CMK (cell line): ENCODE measurements around the gene EFNB2.
A peak's percentile ranks its signal among the peaks of the same experiment; 100 is the strongest.

Experiments
- DNase-seq: peaks from one replicate; pipeline ENCODE4 v3.0.0-alpha.2; 2010; ENCODE audit warnings: low read depth

The EFNB2 gene

GRCh38 chr13:106499896-106500295, 35.6 kb downstream of the EFNB2 start:
- DNase-seq = peak; percentile 68

DNA sequence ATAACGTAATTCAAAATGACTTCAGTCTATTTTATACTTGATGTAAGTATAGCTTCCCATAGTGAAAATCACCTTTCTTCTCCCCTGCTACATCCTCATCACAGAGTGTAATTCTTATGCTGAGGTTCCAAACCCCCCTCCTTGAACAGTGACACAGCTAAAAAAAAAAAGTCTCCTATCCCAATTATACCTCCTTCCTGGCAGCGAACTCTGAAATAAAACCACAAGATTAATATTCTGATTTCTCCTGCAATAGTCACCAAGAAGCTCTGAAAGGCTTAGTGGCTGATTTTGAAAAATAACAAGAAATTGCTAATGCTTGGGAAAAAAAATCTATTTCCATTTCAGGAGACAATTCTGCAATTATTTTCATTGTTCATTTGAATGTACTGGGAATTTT, 36.3 kb downstream of the EFNB2 start:
- no peak for DNase-seq

GRCh38 chr13:106498571-106498970, 36.9 kb downstream of the EFNB2 start:
- no peak for DNase-seq

DNA sequence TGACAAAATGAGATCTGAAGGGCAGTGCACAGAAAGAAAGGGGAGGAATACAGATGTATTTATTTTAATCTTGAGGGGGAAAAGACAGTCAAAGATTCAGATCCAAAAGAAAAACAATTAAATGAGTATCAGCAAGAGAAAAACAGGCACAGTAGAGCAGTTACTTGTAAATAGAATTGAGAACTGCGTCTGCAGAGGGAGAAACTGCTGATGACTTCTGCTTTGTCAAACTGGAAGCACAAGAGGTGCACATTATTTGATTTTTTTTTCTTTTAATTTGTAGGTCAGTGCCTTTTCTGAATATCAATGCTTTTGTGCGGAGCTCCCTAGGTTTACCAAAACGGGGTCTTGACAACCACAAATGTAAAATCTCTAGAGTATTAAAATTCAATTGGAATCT, 37.3 kb downstream of the EFNB2 start:
- DNase-seq = no peak

DNA sequence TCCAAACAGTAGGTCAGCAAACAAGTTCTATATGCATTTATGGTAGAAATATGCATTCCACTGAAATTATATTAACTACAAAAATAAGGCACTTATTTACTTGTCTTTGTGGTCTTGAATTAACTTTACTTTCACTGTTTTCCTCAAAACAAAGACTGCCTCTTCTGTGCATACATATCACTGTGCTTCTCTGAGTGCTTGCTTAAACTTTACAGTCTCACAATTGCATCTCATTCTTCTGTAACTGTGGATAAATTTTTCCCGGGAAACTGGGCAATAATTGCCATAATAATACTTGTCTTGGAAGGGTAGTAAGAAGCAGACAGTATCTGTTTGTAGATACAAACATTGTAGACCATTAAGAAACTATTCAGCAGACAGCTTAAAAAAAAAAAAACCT, 38.4 kb downstream of the EFNB2 start:
- no peak for DNase-seq

DNA sequence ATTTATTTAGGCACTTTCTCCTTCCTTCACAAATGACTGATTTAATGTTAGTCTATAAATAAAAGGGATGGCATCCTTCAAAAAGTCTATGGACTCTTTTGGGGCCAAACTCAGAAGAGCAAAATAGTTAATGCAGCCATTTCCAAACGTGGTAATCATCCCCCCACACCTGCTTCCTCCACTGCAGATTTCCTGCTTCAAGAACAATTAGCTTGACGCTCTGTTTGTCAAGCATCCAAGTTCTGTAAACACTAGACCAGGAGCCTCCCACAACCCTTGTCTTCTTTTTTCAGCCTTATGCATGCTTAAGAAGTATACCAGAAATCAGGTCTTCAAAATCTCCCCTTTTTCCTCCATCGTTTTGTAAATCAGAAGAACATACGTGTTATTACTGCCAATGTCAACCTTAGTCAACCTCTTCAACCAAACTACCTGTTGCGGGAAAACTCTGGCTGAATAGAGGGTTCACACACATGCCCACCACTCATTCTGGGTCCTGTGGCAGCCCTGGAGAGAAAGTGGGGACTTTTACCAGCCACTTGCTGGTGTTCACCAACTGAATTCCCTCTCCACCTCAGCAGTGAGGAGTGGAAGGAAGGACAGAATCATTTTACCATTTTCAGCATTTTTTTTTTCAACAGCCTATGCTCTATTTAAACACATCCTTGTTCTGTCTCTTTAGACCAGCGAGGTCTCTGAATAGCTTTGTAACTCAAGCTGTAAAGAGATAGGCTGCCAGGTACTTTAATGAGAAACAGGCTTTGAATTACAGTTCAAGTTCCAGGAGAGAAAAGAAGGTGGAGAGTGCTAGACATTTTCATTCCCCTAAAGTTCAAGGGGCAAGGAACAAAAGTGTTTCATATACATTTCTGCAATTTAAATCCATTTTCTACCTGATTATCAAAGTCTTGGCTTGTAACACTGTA, 39.1 kb downstream of the EFNB2 start:
- DNase-seq = no peak

- no peak for DNase-seq
These were observed 40.5 kb downstream of the EFNB2 start for GRCh38 chr13:106494936-106495335.

- DNase-seq = no peak
These were observed 41.0 kb downstream of the EFNB2 start for GRCh38 chr13:106494506-106494905.

DNA sequence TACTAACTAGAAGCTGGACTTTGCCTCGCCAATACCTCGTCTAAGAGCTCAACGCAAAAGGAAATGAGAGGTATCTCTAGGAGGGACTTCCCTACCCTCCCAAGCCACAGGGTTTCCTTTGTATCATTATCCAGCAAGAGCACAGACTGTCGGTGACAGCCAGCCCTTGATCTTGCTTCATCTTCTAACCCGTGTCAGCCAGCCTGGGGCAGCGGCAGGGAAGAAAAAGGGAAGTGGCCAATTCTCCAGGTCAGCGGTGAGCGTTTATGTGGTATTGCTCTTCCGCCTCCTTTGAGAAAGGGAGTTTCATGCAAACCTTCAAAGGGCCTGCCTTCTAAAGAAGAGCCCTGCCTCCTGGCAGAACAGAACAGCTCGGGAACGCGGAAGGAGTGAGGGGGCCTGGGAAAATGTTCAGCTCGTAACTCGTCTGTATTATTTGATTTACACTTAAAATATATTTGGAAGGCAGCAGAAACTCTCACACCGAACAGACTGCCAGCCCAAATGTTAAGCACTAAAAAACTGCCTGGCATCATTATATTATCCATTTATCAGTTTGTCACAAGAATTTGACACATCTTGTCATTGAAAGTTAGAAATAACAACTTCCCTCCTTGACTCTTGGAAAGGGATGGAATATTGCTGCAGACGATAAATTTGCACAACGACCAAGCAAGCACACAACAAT, 41.8 kb downstream of the EFNB2 start:
- peak; percentile 54 for DNase-seq

DNA sequence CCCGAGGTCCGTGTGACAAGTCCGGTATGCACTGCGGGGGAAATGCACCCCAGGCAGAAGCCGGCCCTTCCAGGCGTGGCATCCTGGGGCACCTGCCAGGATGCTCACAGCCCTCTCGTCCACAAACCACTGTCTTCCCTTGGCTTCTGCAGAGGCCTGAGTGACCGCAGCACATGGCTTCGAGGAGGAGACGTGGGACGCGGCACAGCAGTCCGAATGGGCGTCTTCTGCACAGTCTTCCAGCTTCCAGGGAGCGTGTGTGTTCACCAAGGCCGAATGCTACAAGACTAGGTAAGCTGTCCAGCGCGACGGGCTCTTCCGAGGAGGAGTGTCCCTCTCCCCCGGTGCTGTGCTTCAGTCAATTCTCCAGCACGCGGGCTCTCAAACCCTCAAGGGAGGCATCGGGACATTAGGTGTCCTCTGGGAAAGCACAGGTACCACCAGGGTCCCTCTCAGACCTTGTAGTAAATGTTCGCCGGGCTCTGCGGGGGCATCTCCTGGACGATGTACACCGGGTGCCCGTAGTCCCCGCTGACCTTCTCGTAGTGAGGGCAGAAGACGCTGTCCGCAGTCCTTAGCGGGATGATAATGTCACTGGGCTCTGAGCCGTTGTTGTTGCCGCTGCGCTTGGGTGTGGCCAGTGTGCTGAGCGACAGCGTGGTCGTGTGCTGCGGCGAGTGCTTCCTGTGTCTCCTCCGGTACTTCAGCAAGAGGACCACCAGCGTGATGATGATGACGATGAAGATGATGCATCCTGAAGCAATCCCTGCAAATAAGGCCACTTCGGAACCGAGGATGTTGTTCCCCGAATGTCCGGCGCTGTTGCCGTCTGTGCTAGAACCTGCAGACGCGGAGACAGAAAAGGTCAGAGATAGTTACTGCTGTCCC, 42.6 kb downstream of the EFNB2 start:
- DNase-seq = peak; percentile 35

DNA sequence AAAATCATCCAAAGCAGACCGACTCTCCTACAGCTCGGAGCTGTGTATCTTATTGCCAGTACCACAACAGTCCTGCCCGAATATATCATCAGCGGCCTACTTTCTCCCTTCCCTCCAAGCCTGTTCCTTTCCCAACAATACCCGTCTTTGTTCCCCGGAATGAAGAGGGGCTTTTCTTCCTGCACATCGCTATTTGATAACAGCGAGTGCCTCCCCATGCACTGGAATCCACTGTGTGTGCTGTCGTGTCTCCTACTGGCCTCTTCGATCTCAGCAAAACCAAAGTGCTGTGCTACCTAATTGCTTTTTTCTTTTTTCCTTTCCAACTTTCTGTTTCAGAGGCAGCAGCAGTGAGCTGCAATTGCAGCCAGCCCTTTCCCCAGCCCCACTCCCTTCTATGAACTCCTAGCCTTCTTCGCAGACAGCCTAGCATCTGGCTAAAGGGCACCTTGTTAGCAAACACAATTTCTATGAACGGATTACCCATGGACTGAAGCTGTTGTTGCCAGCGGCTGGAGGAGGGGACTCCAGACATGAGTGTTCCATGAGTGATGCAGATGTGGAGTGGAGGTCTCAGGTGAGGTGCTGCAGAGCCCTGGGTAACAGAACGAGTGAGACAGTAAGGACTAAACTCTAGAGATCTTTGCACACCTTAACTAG, 43.4 kb downstream of the EFNB2 start:
- no peak for DNase-seq

DNA sequence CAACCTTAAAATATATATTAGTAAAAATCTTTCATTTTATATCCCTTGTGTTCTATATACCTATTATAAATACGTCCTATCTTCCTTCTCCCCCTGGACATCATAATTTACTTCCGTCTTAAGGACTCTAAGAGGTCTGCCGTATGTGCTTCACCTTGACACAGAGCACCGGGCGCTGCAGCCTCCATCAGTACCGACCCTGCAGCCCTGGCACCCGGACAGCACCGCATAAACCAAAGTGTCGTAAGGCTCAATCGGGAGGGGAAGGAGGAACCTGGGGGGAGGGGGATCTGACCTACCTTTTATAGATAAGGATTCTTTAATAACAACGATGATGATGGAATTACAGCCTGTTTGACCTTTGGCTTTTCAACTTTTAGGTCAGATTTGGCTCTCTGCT, 44.0 kb downstream of the EFNB2 start:
- no peak for DNase-seq

- no peak for DNase-seq
These were observed 44.7 kb downstream of the EFNB2 start for GRCh38 chr13:106490569-106491321.

- no peak for DNase-seq
These were observed 45.5 kb downstream of the EFNB2 start for GRCh38 chr13:106489849-106490568.

- DNase-seq = no peak
These were observed 46.8 kb downstream of the EFNB2 start for GRCh38 chr13:106488686-106489085.

DNA sequence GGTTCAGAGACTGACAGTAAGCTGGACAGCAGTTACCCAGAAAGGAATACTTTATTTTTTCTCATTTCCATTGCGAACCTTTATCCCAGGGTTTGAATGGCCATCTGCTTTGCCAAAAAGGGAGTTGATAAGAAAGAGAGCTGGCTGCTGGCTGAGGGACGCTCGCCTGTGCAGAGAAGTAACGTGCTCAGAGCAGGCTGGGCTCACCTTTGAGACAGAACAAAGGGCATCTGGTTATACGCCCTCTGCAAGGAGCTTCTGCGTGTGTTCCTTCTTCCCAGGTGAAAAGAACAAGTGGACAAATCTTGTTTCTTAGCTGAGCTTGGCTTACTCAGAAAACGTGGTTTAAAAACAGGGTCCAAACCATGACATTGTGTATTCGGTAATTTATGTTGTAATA, 47.4 kb downstream of the EFNB2 start:
- no peak for DNase-seq

DNA sequence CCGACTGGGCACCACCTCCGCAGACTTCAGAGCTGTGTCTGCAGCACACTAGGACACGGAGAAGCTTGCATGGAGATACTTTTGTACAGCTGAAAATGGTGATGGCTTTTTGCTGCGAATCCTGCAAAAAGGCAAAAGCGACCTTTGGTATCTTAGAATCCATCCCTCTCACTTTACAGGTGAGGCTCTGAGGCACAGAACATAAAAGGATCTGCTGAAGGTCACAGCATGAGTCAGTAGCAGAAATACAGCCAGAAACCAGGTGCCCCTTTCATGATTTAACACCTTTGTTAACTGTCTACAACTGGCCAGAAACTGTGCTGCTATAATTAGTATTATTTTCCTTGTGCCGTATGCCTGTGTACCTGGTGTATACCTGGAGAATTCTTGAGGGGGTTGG, 48.3 kb downstream of the EFNB2 start:
- no peak for DNase-seq

GRCh38 chr13:106486287-106486686, 49.2 kb downstream of the EFNB2 start:
- no peak for DNase-seq

- DNase-seq = no peak
These were observed 50.8 kb downstream of the EFNB2 start for GRCh38 chr13:106484537-106485193.

GRCh38 chr13:106484084-106484483, 51.4 kb downstream of the EFNB2 start:
- DNase-seq = no peak
